ENCODE data around the gene MLLT10.

MLLT10 gene

GRCh38 chr10:21740989-21741388 lies 207.0 kb downstream of the MLLT10 start:
- DNase-seq (ENCODE audit: low read depth): no peak

- DNase-seq (ENCODE audit: low read depth): no peak
These were observed 208.8 kb downstream of the MLLT10 start for GRCh38 chr10:21742740-21743412.

DNA sequence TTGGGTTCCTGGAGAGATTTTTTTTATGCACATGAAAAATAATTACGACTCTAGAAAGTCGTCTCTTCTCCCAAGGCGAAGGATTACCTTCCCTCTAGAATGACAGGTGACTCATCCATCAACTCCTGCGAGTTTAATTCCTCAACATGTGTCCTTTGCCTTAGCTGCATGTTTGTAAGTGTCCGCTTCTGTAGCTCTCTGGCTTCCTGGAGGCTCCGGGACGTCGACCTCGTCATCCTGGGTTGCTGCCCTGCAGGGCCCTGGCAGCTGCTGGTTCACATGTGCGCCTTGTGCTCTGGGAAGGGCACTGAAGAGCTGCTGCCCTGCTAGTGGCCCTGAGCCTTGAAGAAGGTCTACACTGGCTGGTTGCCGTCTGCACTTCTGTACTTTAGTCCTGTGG lies 210.2 kb downstream of the MLLT10 start:
- no peak for DNase-seq (ENCODE audit: low read depth)

- no peak for DNase-seq (ENCODE audit: low read depth)
These were observed 212.1 kb downstream of the MLLT10 start for GRCh38 chr10:21746118-21746517.

DNA sequence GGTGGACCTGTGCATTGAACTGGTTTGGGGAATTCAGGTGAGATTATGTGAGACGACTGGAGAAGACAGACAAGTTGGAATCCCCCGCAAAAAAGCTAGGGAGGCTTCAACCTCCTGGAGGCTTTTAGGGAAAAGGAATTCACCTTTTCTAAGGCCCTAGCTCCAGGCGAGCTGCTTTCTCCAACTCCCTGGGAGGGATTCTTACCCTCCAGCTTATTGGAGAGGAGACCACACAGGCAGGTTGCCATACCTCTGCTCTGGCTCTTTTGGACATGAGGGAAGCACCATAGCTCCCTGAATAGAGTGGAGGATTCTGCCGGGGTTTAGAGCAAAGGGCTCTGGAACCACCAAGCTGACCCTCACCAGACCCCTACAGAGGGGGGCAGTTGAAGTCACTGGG lies 213.8 kb downstream of the MLLT10 start:
- no peak for DNase-seq (ENCODE audit: low read depth)

GRCh38 chr10:21749788-21750187 lies 215.8 kb downstream of the MLLT10 start:
- no peak for DNase-seq (ENCODE audit: low read depth)

DNA sequence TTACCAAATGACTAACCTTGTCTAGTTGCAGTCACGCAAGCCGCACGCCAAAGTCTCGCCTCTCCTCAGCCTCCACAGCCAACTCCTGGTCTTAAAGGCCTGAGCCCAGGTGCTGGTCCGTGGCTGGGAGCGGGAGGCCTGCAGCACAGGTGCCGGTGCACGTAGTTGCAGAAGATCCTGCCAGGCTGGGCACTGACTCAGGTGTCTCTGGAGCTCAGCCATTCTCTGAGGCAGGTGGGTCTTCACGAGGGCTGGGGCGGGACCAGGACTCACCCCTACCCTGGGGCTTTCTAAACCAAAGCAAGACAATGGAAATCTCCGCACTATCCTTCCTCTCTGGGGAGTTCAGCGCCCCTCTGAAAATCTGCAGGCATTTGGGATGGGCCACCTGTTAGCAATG lies 216.4 kb downstream of the MLLT10 start:
- DNase-seq (ENCODE audit: low read depth): no peak

- DNase-seq (ENCODE audit: low read depth): no peak
These were observed 217.6 kb downstream of the MLLT10 start for GRCh38 chr10:21751341-21752310.

GRCh38 chr10:21753497-21754270 lies 219.7 kb downstream of the MLLT10 start:
- DNase-seq (ENCODE audit: low read depth): no peak

GRCh38 chr10:21754410-21755011 lies 220.5 kb downstream of the MLLT10 start:
- DNase-seq (ENCODE audit: low read depth): no peak

DNA sequence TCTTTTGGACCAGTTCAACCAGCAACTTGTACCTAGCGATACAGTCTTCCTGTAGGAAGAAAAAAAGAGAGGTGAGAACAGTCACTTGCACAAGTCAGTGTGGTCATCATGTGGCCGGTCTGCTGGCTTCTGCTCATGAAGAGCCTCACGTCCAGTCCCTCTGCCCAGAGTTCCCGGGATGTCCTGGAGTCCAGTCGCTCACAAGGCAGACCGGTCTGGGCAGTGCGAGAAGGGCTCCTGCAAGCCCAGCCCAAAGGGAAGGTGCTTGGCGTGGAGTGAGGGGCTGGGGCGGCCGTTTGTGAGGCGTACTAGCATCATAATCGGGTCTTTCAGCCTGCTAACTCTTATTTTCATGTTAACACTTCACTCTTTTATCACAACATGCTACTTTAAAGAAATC lies 222.7 kb downstream of the MLLT10 start:
- no peak for DNase-seq (ENCODE audit: low read depth)

GRCh38 chr10:21757185-21757901 lies 223.3 kb downstream of the MLLT10 start:
- no peak for DNase-seq (ENCODE audit: low read depth)

- no peak for DNase-seq (ENCODE audit: low read depth)
These were observed 224.2 kb downstream of the MLLT10 start for GRCh38 chr10:21758239-21758638.

DNA sequence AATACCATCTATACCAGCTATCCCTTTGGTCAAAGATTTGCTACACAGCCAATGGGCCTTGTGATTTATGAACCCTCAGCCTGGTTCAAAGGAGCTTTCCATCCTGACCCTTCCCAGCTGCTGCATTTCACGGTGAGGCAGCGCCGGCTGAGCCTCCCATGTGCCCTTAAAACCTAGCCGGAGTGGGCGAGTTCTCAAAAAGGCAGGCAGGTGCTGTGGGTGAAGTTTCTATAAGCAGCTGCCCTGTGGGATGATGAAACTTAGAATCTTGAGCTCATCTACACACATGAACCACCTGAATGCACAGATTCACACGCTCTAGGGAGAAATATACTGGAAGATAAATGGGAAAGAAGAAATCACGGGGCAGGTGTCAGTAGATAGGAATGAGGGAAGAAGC lies 224.7 kb downstream of the MLLT10 start:
- no peak for DNase-seq (ENCODE audit: low read depth)

- no peak for DNase-seq (ENCODE audit: low read depth)
These were observed 225.2 kb downstream of the MLLT10 start for GRCh38 chr10:21759232-21759631.

DNA sequence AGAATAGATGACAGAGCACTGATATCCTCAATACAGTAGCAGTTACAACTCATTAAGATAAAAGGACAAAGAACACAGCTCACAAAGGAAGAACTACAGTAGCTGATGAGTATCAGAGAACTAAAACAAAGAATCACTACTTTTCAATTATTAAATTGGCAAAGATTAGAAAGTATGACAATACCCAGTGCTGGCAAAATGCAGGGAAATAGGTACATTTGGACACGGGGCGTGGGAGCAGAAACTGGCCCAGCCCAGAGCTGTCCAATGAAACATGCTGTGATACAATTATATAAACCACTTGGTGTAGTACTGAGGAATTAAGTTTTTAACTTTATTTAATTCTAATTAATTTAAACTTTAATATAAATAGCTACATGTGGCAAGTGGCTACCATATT lies 226.3 kb downstream of the MLLT10 start:
- DNase-seq (ENCODE audit: low read depth): no peak

- DNase-seq (ENCODE audit: low read depth): no peak
These were observed 230.6 kb downstream of the MLLT10 start for GRCh38 chr10:21764466-21765189.

DNA sequence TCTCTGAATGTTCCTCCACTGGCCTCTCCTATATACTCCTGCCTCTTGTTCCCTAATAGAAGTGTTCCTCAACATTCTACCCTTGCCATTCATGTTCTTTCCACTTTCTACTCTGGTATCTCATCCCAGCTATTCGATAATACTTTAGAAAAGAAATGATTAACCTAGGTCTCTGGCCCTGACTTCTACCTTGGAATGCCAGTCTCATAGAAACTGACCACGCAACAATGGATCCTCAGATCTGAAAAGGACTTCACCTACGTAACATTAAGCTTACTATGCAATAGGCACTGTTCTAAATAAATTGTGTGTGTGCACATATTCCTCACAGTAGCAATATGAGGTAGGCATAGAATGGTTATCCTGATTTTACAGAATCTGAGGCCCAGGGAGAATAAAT lies 235.0 kb downstream of the MLLT10 start:
- DNase-seq (ENCODE audit: low read depth): no peak

GRCh38 chr10:21771219-21771618 lies 237.2 kb downstream of the MLLT10 start:
- no peak for DNase-seq (ENCODE audit: low read depth)

DNA sequence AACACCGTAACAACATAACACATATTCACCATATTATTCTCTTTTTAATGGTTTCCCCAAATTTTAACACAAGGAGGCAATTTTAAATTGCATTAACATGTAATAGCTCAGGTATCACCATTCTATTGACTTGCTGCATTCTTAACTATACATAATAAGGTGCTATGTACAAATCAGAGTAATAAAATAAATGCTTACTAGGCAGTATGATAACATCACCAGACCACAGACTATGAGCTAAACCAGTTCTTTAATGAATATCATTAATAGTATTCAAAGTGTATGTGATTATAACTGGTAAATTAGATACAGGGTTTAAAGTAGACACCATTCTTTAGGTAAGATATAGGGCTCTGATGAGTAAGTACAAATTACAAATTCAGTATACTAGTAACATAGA lies 242.9 kb downstream of the MLLT10 start:
- DNase-seq (ENCODE audit: low read depth): no peak

GRCh38 chr10:21791276-21791675 lies 257.2 kb downstream of the MLLT10 start:
- no peak for DNase-seq (ENCODE audit: low read depth)

Measured in stimulated activated CD8-positive, alpha-beta memory T cell treated with anti-CD3 and anti-CD28 coated beads, Interleukin-15, amount 100 ng/mL, for 24 hours (primary cell).